Karpas-422 (cell line): ENCODE data around the gene MXRA8. TPM values are rescaled to one million over a fixed set of nuclear protein-coding genes. Genes with fewer than 3 reads are reported as not detected.

Source experiments
- DNase-seq: peaks from one replicate; pipeline ENCODE4 v3.0.0-alpha.2; 2015
- H2AFZ ChIP-seq: fragments of 200-600 bp; sonication (generic); 2 replicates; pipeline ENCODE4 v1.6.1; 2014; ENCODE audit warnings: antibody characterized with exemption, low read length, mixed read lengths
- H3K27ac ChIP-seq: fragments of 200-600 bp; sonication (generic); 2 replicates; pipeline ENCODE4 v1.5.1; 2014; ENCODE audit warnings: mild to moderate bottlenecking, low read length, moderate library complexity
- H3K27me3 ChIP-seq: fragments of 200-600 bp; sonication (generic); 2 replicates; pipeline ENCODE4 v1.6.1; 2014; ENCODE audit warnings: low read length, mixed read lengths
- H3K36me3 ChIP-seq: fragments of 200-600 bp; sonication (generic); 2 replicates; pipeline ENCODE4 v1.6.1; 2014; ENCODE audit warnings: low read length, mixed read lengths; ENCODE audit not compliant: insufficient read depth
- H3K4me1 ChIP-seq: fragments of 200-600 bp; sonication (generic); 2 replicates; pipeline ENCODE4 v1.6.1; 2014; ENCODE audit warnings: mild to moderate bottlenecking, low read length, mixed read lengths
- H3K4me2 ChIP-seq: fragments of 200-600 bp; sonication (generic); 2 replicates; pipeline ENCODE4 v1.6.1; 2014; ENCODE audit warnings: low read length, low read depth, mild to moderate bottlenecking; ENCODE audit not compliant: poor library complexity, severe bottlenecking
- H3K4me3 ChIP-seq: fragments of 200-600 bp; sonication (generic); 2 replicates; pipeline ENCODE4 v1.5.1; 2014; ENCODE audit warnings: mild to moderate bottlenecking, antibody characterized with exemption, low read length, mixed read lengths
- H3K79me2 ChIP-seq: fragments of 200-600 bp; sonication (generic); 2 replicates; pipeline ENCODE4 v1.6.1; 2014; ENCODE audit warnings: mild to moderate bottlenecking, low read length, mixed read lengths
- H3K9ac ChIP-seq: fragments of 200-600 bp; sonication (generic); 2 replicates; pipeline ENCODE4 v1.6.0; 2014; ENCODE audit warnings: low read length
- H3K9me2 ChIP-seq: fragments of 200-600 bp; sonication (generic), shearing (Covaris generic); replicated peaks from 2 replicates; pipeline ENCODE4 v1.6.0; 2014; ENCODE audit warnings: mild to moderate bottlenecking, low read length, moderate library complexity; ENCODE audit not compliant: insufficient read depth
- H3K9me3 ChIP-seq: fragments of 300-700, 200-600 bp; sonication (generic); 2 replicates; pipeline ENCODE4 v1.6.1; 2014; ENCODE audit warnings: low read length, mixed read lengths
- H4K20me1 ChIP-seq: fragments of 200-600 bp; sonication (generic); 2 replicates; pipeline ENCODE4 v1.6.1; 2014; ENCODE audit warnings: mild to moderate bottlenecking, antibody characterized with exemption, low read length, low read depth; ENCODE audit not compliant: insufficient read depth
- total RNA-seq: library from RNA; depleted of rRNA; stranded (reverse); fragments of >200 nt; shearing (Covaris generic); gene quantifications from 2 replicates; pipeline ENCODE4 v1.2.3, GENCODE V29; 2014; ENCODE audit warnings: low replicate concordance

MXRA8 gene
- total RNA-seq, 1 experiment from 2014 or later = not detected

GRCh38 chr1:1311107-1312104, 46.9 kb downstream of the MXRA8 start:
- peaks cover 27% of the 10 kb centered on the region for H3K79me2 ChIP-seq
- no peaks in the 10 kb centered on the region for H3K9me2 ChIP-seq
- H2AFZ ChIP-seq = no peak overlapping the region
- peaks cover 16% of the 10 kb centered on the region; the same call in 1 of the 2 replicates for H4K20me1 ChIP-seq
- H3K9ac ChIP-seq = no peak overlapping the region
- no peak overlapping the region for H3K4me2 ChIP-seq
- H3K27me3 ChIP-seq = no peaks in the 10 kb centered on the region
- H3K27ac ChIP-seq = no peak overlapping the region
- H3K4me1 ChIP-seq = peaks cover 28% of the 10 kb centered on the region
- DNase-seq = no peak
- no peak overlapping the region for H3K4me3 ChIP-seq
- peaks cover 11% of the 10 kb centered on the region for H3K36me3 ChIP-seq
- no peaks in the 10 kb centered on the region for H3K9me3 ChIP-seq

GRCh38 chr1:1310476-1311053, 47.8 kb downstream of the MXRA8 start:
- DNase-seq = no peak
- Histone ChIP-seq H3K9me3 (no peaks in the 10 kb centered on the region), H4K20me1 (peaks cover 16% of the 10 kb centered on the region; the same call in 1 of the 2 replicates), H3K4me2 (peak overlapping the region; percentile 73), H3K4me1 (peaks cover 30% of the 10 kb centered on the region), H3K9me2 (no peaks in the 10 kb centered on the region), H3K9ac (peak overlapping the region; percentile 85; the same call in 1 of the 2 replicates), H3K27ac (peak overlapping the region; percentile 48; the same call in 1 of the 2 replicates), H3K4me3 (no peak overlapping the region), H2AFZ (no peak overlapping the region), H3K36me3 (peaks cover 11% of the 10 kb centered on the region), H3K27me3 (no peaks in the 10 kb centered on the region), H3K79me2 (peaks cover 30% of the 10 kb centered on the region)

- H2AFZ ChIP-seq = no peak overlapping the region
- peaks cover 11% of the 10 kb centered on the region for H3K36me3 ChIP-seq
- no peak for DNase-seq
- peaks cover 31% of the 10 kb centered on the region for H3K4me1 ChIP-seq
- H3K79me2 ChIP-seq = peaks cover 31% of the 10 kb centered on the region
- no peaks in the 10 kb centered on the region for H3K9me2 ChIP-seq
- H3K27me3 ChIP-seq = no peaks in the 10 kb centered on the region
- peak overlapping the region; percentile 85 for H3K9ac ChIP-seq
- peak overlapping the region; percentile 73 for H3K4me2 ChIP-seq
- peak overlapping the region; percentile 48 for H3K27ac ChIP-seq
- peak overlapping the region; percentile 78 for H3K4me3 ChIP-seq
- H4K20me1 ChIP-seq = peaks cover 16% of the 10 kb centered on the region; the same call in 1 of the 2 replicates
- no peaks in the 10 kb centered on the region for H3K9me3 ChIP-seq
Observed at GRCh38 chr1:1310109-1310385, 48.3 kb downstream of the MXRA8 start.

GRCh38 chr1:1309251-1310108, 48.9 kb downstream of the MXRA8 start:
- H2AFZ ChIP-seq = no peak overlapping the region
- H3K27me3 ChIP-seq = no peaks in the 10 kb centered on the region
- H3K9ac ChIP-seq = peak overlapping the region; percentile 85
- H3K36me3 ChIP-seq = peaks cover 6% of the 10 kb centered on the region; the same call in 1 of the 2 replicates
- H3K27ac ChIP-seq = peak overlapping the region; percentile 77
- H3K9me3 ChIP-seq = no peaks in the 10 kb centered on the region
- DNase-seq = peak; percentile 74
- H3K4me1 ChIP-seq = peaks cover 35% of the 10 kb centered on the region
- H3K4me2 ChIP-seq = peak overlapping the region; percentile 73
- H4K20me1 ChIP-seq = peaks cover 16% of the 10 kb centered on the region; the same call in 1 of the 2 replicates
- H3K79me2 ChIP-seq = peaks cover 32% of the 10 kb centered on the region
- no peaks in the 10 kb centered on the region for H3K9me2 ChIP-seq
- peak overlapping the region; percentile 78 for H3K4me3 ChIP-seq

- Histone ChIP-seq H3K9ac (peak overlapping the region; percentile 85), H4K20me1 (peaks cover 16% of the 10 kb centered on the region; the same call in 1 of the 2 replicates), H3K79me2 (peaks cover 38% of the 10 kb centered on the region), H3K9me3 (no peaks in the 10 kb centered on the region), H3K4me2 (peak overlapping the region; percentile 73), H3K9me2 (no peaks in the 10 kb centered on the region), H3K4me1 (peaks cover 42% of the 10 kb centered on the region), H3K27me3 (no peaks in the 10 kb centered on the region), H3K27ac (peak overlapping the region; percentile 77), H3K36me3 (0 out of 2 replicates have a peak, but pooled peaks cover 4% of the 10 kb centered on the region), H2AFZ (no peak overlapping the region; the same call in 1 of the 2 replicates), H3K4me3 (peak overlapping the region; percentile 78)
- no peak for DNase-seq
Observed at GRCh38 chr1:1308756-1309250, 49.6 kb downstream of the MXRA8 start.

- Histone ChIP-seq H3K4me1 (peaks cover 42% of the 10 kb centered on the region), H3K9me2 (no peaks in the 10 kb centered on the region), H3K9me3 (no peaks in the 10 kb centered on the region), H3K36me3 (no peaks in the 10 kb centered on the region), H3K4me2 (peak within 1 kb of the TSS; percentile 94), H2AFZ (peak within 1 kb of the TSS; percentile 87; the same call in 1 of the 2 replicates), H3K27me3 (no peaks in the 10 kb centered on the region), H3K4me3 (peak within 1 kb of the TSS; percentile 85), H4K20me1 (peaks cover 16% of the 10 kb centered on the region; the same call in 1 of the 2 replicates), H3K27ac (peak within 1 kb of the TSS; percentile 97), H3K79me2 (peaks cover 43% of the 10 kb centered on the region), H3K9ac (peak within 1 kb of the TSS; percentile 97)
- DNase-seq = peak; percentile 98
Observed at GRCh38 chr1:1307923-1308755, 50.2 kb downstream of the MXRA8 start, which contains the start of the genes ACAP3 and PUSL1. Gene ACAP3, minus strand, starts transcription at chr1:1307930. Its CDS starts 115 bp downstream, at chr1:1307815. Gene PUSL1, plus strand, starts transcription at chr1:1308597. Its CDS starts 47 bp downstream, at chr1:1308644.
